HEK293 (cell line): Measurements from ENCODE around the gene CDH23.

Experiments
- CTCF ChIA-PET: fragments of 350-600 bp; formaldehyde crosslinking; extraction: SDS; loops from one replicate; lab custom pipeline; 2021; ENCODE audit warnings: antibody characterized with exemption; lab: Yijun Ruan, JAX
- POLR2A ChIA-PET: fragments of 300-600 bp; formaldehyde crosslinking; extraction: SDS; loops from one replicate; lab custom pipeline; 2020; ENCODE audit warnings: antibody characterized with exemption, inconsistent platforms; lab: Yijun Ruan, JAX
- H3K27ac ChIP-seq: fragments of 200-500 bp; sonication (Bioruptor generic); 2 replicates; pipeline ENCODE4 v1.5.1; 2014; ENCODE audit warnings: low read depth, low read length, control low read depth, inconsistent platforms; ENCODE audit errors: extremely low read depth
- H3K36me3 ChIP-seq, 2 experiments: fragments of 200-500 bp in 1 of 2; sonication (Bioruptor generic) in 1 of 2; 1 replicate in 1 of 2; 2 replicates in 1 of 2; pipeline ENCODE4 v1.5.1; 2014 to 2017; ENCODE audit warnings: inconsistent platforms in 2 of 2, low read length in 2 of 2; ENCODE audit not compliant: control insufficient read depth in 2 of 2, insufficient read depth in 1 of 2
- H3K4me1 ChIP-seq: fragments of 200-500 bp; sonication (Bioruptor generic); 2 replicates; pipeline ENCODE4 v1.5.1; 2014; ENCODE audit warnings: mild to moderate bottlenecking, low read length, inconsistent platforms; ENCODE audit not compliant: control insufficient read depth, insufficient read depth
- H3K4me3 ChIP-seq: 2 replicates; pipeline ENCODE4 v1.5.1; 2011; ENCODE audit warnings: low read depth, mild to moderate bottlenecking, control low read depth, low read length, moderate library complexity
- H3K9me3 ChIP-seq: fragments of 200-500 bp; sonication (Bioruptor generic); 2 replicates; pipeline ENCODE4 v1.5.1; 2014; ENCODE audit warnings: low read depth, low read length, inconsistent platforms; ENCODE audit not compliant: control insufficient read depth, insufficient read depth
- HOXA7 ChIP-seq: sonication (generic); formaldehyde crosslinking; IDR thresholded peaks from 2 replicates; pipeline ENCODE4 v1.8.1; 2022; ENCODE audit warnings: missing genetic modification reagents, borderline replicate concordance
- KLF8 ChIP-seq: fragments of 450-650 bp; formaldehyde crosslinking; IDR thresholded peaks from 2 replicates; pipeline ENCODE4 v1.5.1; 2016; ENCODE audit warnings: missing biosample characterization, missing genetic modification characterization
- SP7 ChIP-seq: fragments of 450-650 bp; formaldehyde crosslinking; IDR thresholded peaks from 2 replicates; pipeline ENCODE4 v1.5.1; 2016; ENCODE audit warnings: missing biosample characterization, missing genetic modification characterization
- TCF7L2 ChIP-seq: IDR thresholded peaks from 2 replicates; pipeline ENCODE4 v1.6.1; 2011; ENCODE audit warnings: low read depth, mild to moderate bottlenecking, inconsistent platforms, low read length, moderate library complexity, borderline replicate concordance
- TSHZ1 ChIP-seq: fragments of 450-650 bp; formaldehyde crosslinking; IDR thresholded peaks from 2 replicates; pipeline ENCODE4 v1.5.1; 2016; ENCODE audit warnings: missing biosample characterization, missing genetic modification characterization, borderline replicate concordance
- ZBTB10 ChIP-seq: fragments of 450-650 bp; formaldehyde crosslinking; IDR thresholded peaks from 2 replicates; pipeline ENCODE4 v1.5.1; 2016; ENCODE audit warnings: missing biosample characterization, missing genetic modification characterization
- ZNF10 ChIP-seq: fragments of 450-650 bp; formaldehyde crosslinking; IDR thresholded peaks from 2 replicates; pipeline ENCODE4 v1.5.1; 2017; ENCODE audit warnings: missing biosample characterization, missing genetic modification characterization
- ZNF157 ChIP-seq: fragments of 450-650 bp; formaldehyde crosslinking; IDR thresholded peaks from 2 replicates; pipeline ENCODE4 v1.5.1; 2016; ENCODE audit warnings: missing biosample characterization, missing genetic modification characterization
- ZNF169 ChIP-seq: fragments of 450-650 bp; formaldehyde crosslinking; IDR thresholded peaks from 2 replicates; pipeline ENCODE4 v1.5.1; 2016; ENCODE audit warnings: missing biosample characterization, missing genetic modification characterization
- ZNF274 ChIP-seq, 2 experiments: fragments of 200-500 bp in 1 of 2; fragments of 450-650 bp in 1 of 2; sonication (Bioruptor generic) in 1 of 2; formaldehyde crosslinking in 1 of 2; IDR thresholded peaks; 2 replicates each; pipeline versions ENCODE4 v1.5.1 to v1.6.1; 2014 to 2016; ENCODE audit warnings: borderline replicate concordance in 1 of 2, inconsistent platforms in 1 of 2, low read length in 1 of 2, missing biosample characterization in 1 of 2, missing genetic modification characterization in 1 of 2
- ZNF292 ChIP-seq: fragments of 450-650 bp; formaldehyde crosslinking; IDR thresholded peaks from 2 replicates; pipeline ENCODE4 v1.5.1; 2016; ENCODE audit warnings: low read depth, missing biosample characterization, missing genetic modification characterization, borderline replicate concordance
- ZNF391 ChIP-seq: fragments of 450-650 bp; formaldehyde crosslinking; IDR thresholded peaks from 2 replicates; pipeline ENCODE4 v1.5.1; 2016; ENCODE audit warnings: low read depth, missing biosample characterization, missing genetic modification characterization, borderline replicate concordance
- ZNF394 ChIP-seq: fragments of 450-650 bp; formaldehyde crosslinking; IDR thresholded peaks from 2 replicates; pipeline ENCODE4 v1.5.1; 2016; ENCODE audit warnings: missing biosample characterization, missing genetic modification characterization, mild to moderate bottlenecking, moderate library complexity, borderline replicate concordance
- ZNF423 ChIP-seq: fragments of 450-650 bp; formaldehyde crosslinking; IDR thresholded peaks from 2 replicates; pipeline ENCODE4 v1.5.1; 2016; ENCODE audit warnings: missing biosample characterization, missing genetic modification characterization
- ZNF48 ChIP-seq: fragments of 450-650 bp; formaldehyde crosslinking; IDR thresholded peaks from 2 replicates; pipeline ENCODE4 v1.5.1; 2016; ENCODE audit warnings: missing biosample characterization, missing genetic modification characterization
- ZNF610 ChIP-seq: fragments of 450-650 bp; formaldehyde crosslinking; IDR thresholded peaks from 2 replicates; pipeline ENCODE4 v1.5.1; 2016; ENCODE audit warnings: missing biosample characterization, missing genetic modification characterization, borderline replicate concordance
- ZNF629 ChIP-seq: fragments of 450-650 bp; formaldehyde crosslinking; IDR thresholded peaks from 2 replicates; pipeline ENCODE4 v1.5.1; 2017; ENCODE audit warnings: missing biosample characterization, missing genetic modification characterization
- ZNF785 ChIP-seq: fragments of 450-650 bp; formaldehyde crosslinking; IDR thresholded peaks from 2 replicates; pipeline ENCODE4 v1.5.1; 2016; ENCODE audit warnings: missing biosample characterization, missing genetic modification characterization
- TF ChIP-seq, protein P1 (sequence below): fragments of 450-650 bp; formaldehyde crosslinking; IDR thresholded peaks from 2 replicates; pipeline ENCODE4 v1.5.1; 2016; ENCODE audit warnings: missing biosample characterization, missing genetic modification characterization
- TF ChIP-seq, protein P2 (sequence below): fragments of 450-650 bp; formaldehyde crosslinking; IDR thresholded peaks from 2 replicates; pipeline ENCODE4 v1.5.1; 2016; ENCODE audit warnings: missing biosample characterization, missing genetic modification characterization
- TF ChIP-seq, protein P3 (sequence below): fragments of 450-650 bp; formaldehyde crosslinking; conservative IDR thresholded peaks from 2 replicates; pipeline ENCODE4 v1.5.1; 2016; ENCODE audit warnings: low read depth, missing biosample characterization, missing genetic modification characterization

CDH23 gene

DNA sequence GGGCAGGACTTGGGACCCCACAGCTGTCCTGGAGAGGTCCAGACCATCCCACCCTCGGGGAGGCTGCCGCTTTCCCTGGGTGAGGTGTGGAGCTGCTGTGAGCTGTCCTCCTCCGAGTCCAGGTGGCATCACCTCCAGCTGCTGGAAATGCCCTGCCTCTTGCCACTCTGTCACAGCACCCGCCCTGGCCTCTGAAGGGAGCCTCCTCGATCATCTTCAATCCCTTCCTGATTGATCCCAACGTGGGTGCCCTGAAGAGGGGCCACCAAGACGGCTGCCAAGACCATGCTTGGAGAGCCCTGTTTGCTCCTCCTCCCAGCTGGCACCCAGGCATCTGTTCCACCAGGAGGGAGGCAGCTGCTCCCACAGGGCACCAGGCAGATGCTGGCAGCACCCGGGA is 318.3 kb downstream of the CDH23 start:
- Histone ChIP-seq H3K36me3 (no peaks in the 10 kb centered on the region), H3K4me1 (no peaks in the 10 kb centered on the region), H3K27ac (no peak overlapping the region), H3K4me3 (no peak overlapping the region), H3K9me3 (no peaks in the 10 kb centered on the region)
- CTCF ChIA-PET = interaction anchor here (1.5 kb wide), 1 partner anchor 11 kb away, joined by 6 read pairs; no protein-coding TSS in a partner anchor
- POLR2A ChIA-PET = no interaction called here
- TF ChIP-seq ZNF292 (tag by site-specific recombination) (no peak), ZNF394 (tag by site-specific recombination) (no peak), ZNF391 (tag by site-specific recombination) (no peak), ZBTB10 (no peak), ZNF48 (tag by site-specific recombination) (no peak), KLF8 (tag by site-specific recombination) (no peak), ZNF785 (tag by site-specific recombination) (no peak), ZNF274 (IDR thresholded peaks at IDR 0.05; ENCODE audit: low read length) (no peak), ZNF274 (tag by site-specific recombination; IDR thresholded peaks at IDR 0.05; ENCODE audit: borderline replicate concordance) (no peak), ZNF10 (tag by site-specific recombination) (no peak), TCF7L2 (no peak), ZNF423 (no peak), SP7 (tag by site-specific recombination) (no peak), ZNF610 (no peak), ZNF169 (tag by site-specific recombination) (no peak)
- TF ChIP-seq, protein P1, sequence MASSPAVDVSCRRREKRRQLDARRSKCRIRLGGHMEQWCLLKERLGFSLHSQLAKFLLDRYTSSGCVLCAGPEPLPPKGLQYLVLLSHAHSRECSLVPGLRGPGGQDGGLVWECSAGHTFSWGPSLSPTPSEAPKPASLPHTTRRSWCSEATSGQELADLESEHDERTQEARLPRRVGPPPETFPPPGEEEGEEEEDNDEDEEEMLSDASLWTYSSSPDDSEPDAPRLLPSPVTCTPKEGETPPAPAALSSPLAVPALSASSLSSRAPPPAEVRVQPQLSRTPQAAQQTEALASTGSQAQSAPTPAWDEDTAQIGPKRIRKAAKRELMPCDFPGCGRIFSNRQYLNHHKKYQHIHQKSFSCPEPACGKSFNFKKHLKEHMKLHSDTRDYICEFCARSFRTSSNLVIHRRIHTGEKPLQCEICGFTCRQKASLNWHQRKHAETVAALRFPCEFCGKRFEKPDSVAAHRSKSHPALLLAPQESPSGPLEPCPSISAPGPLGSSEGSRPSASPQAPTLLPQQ (tag by site-specific recombination) = no peak

- H3K4me3 ChIP-seq = no peak overlapping the region
- ChIA-PET POLR2A (no interaction called here), CTCF (interaction anchor here (1.0 to 1.5 kb wide), 2 partner anchors 10 to 402 kb away, joined by 3 to 6 read pairs; no protein-coding TSS in a partner anchor)
- H3K9me3 ChIP-seq = no peaks in the 10 kb centered on the region
- H3K36me3 ChIP-seq = no peaks in the 10 kb centered on the region
- H3K27ac ChIP-seq = no peak overlapping the region
- H3K4me1 ChIP-seq = no peaks in the 10 kb centered on the region
- no peak for TF ChIP-seq ZNF629 (tag by site-specific recombination)
- no peak for TF ChIP-seq HOXA7 (CRISPR knock-in tag)
- TF ChIP-seq, protein P2, sequence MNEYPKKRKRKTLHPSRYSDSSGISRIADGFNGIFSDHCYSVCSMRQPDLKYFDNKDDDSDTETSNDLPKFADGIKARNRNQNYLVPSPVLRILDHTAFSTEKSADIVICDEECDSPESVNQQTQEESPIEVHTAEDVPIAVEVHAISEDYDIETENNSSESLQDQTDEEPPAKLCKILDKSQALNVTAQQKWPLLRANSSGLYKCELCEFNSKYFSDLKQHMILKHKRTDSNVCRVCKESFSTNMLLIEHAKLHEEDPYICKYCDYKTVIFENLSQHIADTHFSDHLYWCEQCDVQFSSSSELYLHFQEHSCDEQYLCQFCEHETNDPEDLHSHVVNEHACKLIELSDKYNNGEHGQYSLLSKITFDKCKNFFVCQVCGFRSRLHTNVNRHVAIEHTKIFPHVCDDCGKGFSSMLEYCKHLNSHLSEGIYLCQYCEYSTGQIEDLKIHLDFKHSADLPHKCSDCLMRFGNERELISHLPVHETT (tag by site-specific recombination) = no peak
- no peak for TF ChIP-seq TSHZ1
- no peak for TF ChIP-seq ZNF157 (tag by site-specific recombination)
- TF ChIP-seq, protein P3, sequence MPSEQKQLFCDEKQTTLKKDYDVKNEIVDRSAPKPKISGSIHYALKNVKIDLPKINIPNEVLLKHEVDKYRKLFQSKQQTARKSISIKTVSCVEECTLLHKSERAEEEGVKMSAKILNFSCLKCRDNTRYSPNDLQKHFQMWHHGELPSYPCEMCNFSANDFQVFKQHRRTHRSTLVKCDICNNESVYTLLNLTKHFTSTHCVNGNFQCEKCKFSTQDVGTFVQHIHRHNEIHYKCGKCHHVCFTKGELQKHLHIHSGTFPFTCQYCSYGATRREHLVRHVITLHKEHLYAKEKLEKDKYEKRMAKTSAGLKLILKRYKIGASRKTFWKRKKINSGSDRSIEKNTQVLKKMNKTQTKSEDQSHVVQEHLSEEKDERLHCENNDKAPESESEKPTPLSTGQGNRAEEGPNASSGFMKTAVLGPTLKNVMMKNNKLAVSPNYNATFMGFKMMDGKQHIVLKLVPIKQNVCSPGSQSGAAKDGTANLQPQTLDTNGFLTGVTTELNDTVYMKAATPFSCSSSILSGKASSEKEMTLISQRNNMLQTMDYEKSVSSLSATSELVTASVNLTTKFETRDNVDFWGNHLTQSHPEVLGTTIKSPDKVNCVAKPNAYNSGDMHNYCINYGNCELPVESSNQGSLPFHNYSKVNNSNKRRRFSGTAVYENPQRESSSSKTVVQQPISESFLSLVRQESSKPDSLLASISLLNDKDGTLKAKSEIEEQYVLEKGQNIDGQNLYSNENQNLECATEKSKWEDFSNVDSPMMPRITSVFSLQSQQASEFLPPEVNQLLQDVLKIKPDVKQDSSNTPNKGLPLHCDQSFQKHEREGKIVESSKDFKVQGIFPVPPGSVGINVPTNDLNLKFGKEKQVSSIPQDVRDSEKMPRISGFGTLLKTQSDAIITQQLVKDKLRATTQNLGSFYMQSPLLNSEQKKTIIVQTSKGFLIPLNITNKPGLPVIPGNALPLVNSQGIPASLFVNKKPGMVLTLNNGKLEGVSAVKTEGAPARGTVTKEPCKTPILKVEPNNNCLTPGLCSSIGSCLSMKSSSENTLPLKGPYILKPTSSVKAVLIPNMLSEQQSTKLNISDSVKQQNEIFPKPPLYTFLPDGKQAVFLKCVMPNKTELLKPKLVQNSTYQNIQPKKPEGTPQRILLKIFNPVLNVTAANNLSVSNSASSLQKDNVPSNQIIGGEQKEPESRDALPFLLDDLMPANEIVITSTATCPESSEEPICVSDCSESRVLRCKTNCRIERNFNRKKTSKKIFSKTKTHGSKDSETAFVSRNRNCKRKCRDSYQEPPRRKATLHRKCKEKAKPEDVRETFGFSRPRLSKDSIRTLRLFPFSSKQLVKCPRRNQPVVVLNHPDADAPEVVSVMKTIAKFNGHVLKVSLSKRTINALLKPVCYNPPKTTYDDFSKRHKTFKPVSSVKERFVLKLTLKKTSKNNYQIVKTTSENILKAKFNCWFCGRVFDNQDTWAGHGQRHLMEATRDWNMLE (tag by site-specific recombination) = no peak
Measured at GRCh38 chr10:71715860-71716259, 319.1 kb downstream of the CDH23 start.
